ENCODE data around the gene NRP2.

Gene NRP2

DNA sequence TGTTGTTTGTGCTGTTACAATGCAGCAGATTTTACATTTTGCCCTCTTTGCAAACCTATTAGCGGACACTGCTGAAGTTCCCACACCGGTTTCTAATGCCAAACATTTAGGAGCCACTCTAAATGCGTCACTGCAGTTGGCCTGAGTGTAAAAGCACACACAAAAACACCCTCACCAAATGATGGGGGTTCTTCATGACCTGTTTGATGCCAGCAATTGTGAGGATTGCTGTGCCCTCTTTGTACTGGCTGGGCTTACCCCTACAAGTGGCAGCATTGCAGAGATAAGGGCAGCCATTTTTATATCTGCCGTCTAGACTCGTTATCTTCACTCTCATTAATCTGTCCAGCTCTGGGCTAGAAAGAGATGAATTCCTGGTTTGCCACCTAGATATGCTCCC, 85.3 kb downstream of the NRP2 start:
- no peak for ATAC-seq

DNA sequence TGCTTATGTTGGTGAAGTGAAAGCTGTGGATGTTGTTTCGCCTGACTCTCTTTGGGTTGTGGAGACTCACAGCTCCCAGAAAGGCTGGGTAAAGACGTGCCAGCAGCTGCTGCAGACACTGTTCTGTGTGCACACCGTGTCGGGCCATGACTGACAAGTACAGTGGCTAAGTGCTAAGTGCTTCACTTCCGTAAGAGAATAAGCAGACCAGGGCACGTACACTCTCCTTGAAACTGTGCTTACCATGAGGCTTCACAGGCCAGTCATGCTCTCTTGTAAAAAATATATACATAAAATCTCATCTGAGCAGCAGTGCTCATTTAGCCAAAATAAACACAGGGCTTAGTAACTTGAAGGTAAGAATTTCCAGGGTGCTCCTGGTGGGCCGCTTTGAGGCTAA, 86.0 kb downstream of the NRP2 start:
- ATAC-seq, result no peak
- TF ChIP-seq OSR1 (CRISPR knock-in tag; IDR thresholded peaks at IDR 0.05) (no peak), ZFP30 (CRISPR knock-in tag; IDR thresholded peaks at IDR 0.05) (no peak), ZC3H10 (CRISPR knock-in tag; IDR thresholded peaks at IDR 0.05) (no peak), ARNTL (CRISPR knock-in tag; IDR thresholded peaks at IDR 0.05; ENCODE audit: borderline replicate concordance, low read depth) (no peak), ZNF70 (CRISPR knock-in tag; IDR thresholded peaks at IDR 0.05) (no peak), ESRRG (CRISPR knock-in tag; IDR thresholded peaks at IDR 0.05) (no peak), ISL1 (CRISPR knock-in tag; IDR thresholded peaks at IDR 0.05) (no peak), TCF4 (CRISPR knock-in tag; IDR thresholded peaks at IDR 0.05; ENCODE audit: borderline replicate concordance) (no peak)
- TF ChIP-seq, protein P1, sequence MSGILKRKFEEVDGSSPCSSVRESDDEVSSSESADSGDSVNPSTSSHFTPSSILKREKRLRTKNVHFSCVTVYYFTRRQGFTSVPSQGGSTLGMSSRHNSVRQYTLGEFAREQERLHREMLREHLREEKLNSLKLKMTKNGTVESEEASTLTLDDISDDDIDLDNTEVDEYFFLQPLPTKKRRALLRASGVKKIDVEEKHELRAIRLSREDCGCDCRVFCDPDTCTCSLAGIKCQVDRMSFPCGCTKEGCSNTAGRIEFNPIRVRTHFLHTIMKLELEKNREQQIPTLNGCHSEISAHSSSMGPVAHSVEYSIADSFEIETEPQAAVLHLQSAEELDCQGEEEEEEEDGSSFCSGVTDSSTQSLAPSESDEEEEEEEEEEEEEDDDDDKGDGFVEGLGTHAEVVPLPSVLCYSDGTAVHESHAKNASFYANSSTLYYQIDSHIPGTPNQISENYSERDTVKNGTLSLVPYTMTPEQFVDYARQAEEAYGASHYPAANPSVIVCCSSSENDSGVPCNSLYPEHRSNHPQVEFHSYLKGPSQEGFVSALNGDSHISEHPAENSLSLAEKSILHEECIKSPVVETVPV (CRISPR knock-in tag; IDR thresholded peaks at IDR 0.05), result no peak
- TF ChIP-seq, protein P2, sequence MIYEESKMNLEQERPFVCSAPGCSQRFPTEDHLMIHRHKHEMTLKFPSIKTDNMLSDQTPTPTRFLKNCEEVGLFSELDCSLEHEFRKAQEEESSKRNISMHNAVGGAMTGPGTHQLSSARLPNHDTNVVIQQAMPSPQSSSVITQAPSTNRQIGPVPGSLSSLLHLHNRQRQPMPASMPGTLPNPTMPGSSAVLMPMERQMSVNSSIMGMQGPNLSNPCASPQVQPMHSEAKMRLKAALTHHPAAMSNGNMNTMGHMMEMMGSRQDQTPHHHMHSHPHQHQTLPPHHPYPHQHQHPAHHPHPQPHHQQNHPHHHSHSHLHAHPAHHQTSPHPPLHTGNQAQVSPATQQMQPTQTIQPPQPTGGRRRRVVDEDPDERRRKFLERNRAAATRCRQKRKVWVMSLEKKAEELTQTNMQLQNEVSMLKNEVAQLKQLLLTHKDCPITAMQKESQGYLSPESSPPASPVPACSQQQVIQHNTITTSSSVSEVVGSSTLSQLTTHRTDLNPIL (CRISPR knock-in tag; IDR thresholded peaks at IDR 0.05; ENCODE audit: low read depth), result no peak
- TF ChIP-seq, protein P3, sequence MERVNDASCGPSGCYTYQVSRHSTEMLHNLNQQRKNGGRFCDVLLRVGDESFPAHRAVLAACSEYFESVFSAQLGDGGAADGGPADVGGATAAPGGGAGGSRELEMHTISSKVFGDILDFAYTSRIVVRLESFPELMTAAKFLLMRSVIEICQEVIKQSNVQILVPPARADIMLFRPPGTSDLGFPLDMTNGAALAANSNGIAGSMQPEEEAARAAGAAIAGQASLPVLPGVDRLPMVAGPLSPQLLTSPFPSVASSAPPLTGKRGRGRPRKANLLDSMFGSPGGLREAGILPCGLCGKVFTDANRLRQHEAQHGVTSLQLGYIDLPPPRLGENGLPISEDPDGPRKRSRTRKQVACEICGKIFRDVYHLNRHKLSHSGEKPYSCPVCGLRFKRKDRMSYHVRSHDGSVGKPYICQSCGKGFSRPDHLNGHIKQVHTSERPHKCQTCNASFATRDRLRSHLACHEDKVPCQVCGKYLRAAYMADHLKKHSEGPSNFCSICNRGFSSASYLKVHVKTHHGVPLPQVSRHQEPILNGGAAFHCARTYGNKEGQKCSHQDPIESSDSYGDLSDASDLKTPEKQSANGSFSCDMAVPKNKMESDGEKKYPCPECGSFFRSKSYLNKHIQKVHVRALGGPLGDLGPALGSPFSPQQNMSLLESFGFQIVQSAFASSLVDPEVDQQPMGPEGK (CRISPR knock-in tag; IDR thresholded peaks at IDR 0.05; ENCODE audit: borderline replicate concordance), result no peak
- TF ChIP-seq, protein P4, sequence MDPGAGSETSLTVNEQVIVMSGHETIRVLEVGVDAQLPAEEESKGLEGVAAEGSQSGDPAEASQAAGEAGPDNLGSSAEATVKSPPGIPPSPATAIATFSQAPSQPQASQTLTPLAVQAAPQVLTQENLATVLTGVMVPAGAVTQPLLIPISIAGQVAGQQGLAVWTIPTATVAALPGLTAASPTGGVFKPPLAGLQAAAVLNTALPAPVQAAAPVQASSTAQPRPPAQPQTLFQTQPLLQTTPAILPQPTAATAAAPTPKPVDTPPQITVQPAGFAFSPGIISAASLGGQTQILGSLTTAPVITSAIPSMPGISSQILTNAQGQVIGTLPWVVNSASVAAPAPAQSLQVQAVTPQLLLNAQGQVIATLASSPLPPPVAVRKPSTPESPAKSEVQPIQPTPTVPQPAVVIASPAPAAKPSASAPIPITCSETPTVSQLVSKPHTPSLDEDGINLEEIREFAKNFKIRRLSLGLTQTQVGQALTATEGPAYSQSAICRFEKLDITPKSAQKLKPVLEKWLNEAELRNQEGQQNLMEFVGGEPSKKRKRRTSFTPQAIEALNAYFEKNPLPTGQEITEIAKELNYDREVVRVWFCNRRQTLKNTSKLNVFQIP (CRISPR knock-in tag; IDR thresholded peaks at IDR 0.05; ENCODE audit: borderline replicate concordance, low read depth), result no peak

More for the DNA sequence above, 85.3 kb downstream of the NRP2 start:
- TF ChIP-seq ARNTL (CRISPR knock-in tag; IDR thresholded peaks at IDR 0.05; ENCODE audit: borderline replicate concordance, low read depth), result no peak
- TF ChIP-seq RARB (CRISPR knock-in tag; IDR thresholded peaks at IDR 0.05), result no peak
- TF ChIP-seq, protein P1 (CRISPR knock-in tag; IDR thresholded peaks at IDR 0.05), result no peak
- TF ChIP-seq ZC3H10 (CRISPR knock-in tag; IDR thresholded peaks at IDR 0.05), result no peak
- TF ChIP-seq, protein P4 (CRISPR knock-in tag; IDR thresholded peaks at IDR 0.05; ENCODE audit: borderline replicate concordance, low read depth), result no peak
- no peak for TF ChIP-seq ZFP30 (CRISPR knock-in tag; IDR thresholded peaks at IDR 0.05)
- TF ChIP-seq, protein P2 (CRISPR knock-in tag; IDR thresholded peaks at IDR 0.05; ENCODE audit: low read depth), result no peak
- no peak for TF ChIP-seq CSDC2 (CRISPR knock-in tag; IDR thresholded peaks at IDR 0.05)
- TF ChIP-seq ZNF8 (CRISPR knock-in tag; IDR thresholded peaks at IDR 0.05), result no peak
- no peak for TF ChIP-seq SNAI2 (CRISPR knock-in tag; IDR thresholded peaks at IDR 0.05)
- TF ChIP-seq PPARA (CRISPR knock-in tag; IDR thresholded peaks at IDR 0.05; ENCODE audit: borderline replicate concordance), result no peak
- TF ChIP-seq, protein P5, sequence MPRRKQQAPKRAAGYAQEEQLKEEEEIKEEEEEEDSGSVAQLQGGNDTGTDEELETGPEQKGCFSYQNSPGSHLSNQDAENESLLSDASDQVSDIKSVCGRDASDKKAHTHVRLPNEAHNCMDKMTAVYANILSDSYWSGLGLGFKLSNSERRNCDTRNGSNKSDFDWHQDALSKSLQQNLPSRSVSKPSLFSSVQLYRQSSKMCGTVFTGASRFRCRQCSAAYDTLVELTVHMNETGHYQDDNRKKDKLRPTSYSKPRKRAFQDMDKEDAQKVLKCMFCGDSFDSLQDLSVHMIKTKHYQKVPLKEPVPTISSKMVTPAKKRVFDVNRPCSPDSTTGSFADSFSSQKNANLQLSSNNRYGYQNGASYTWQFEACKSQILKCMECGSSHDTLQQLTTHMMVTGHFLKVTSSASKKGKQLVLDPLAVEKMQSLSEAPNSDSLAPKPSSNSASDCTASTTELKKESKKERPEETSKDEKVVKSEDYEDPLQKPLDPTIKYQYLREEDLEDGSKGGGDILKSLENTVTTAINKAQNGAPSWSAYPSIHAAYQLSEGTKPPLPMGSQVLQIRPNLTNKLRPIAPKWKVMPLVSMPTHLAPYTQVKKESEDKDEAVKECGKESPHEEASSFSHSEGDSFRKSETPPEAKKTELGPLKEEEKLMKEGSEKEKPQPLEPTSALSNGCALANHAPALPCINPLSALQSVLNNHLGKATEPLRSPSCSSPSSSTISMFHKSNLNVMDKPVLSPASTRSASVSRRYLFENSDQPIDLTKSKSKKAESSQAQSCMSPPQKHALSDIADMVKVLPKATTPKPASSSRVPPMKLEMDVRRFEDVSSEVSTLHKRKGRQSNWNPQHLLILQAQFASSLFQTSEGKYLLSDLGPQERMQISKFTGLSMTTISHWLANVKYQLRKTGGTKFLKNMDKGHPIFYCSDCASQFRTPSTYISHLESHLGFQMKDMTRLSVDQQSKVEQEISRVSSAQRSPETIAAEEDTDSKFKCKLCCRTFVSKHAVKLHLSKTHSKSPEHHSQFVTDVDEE (CRISPR knock-in tag; IDR thresholded peaks at IDR 0.05), result no peak
- no peak for TF ChIP-seq OSR1 (CRISPR knock-in tag; IDR thresholded peaks at IDR 0.05)
- no peak for TF ChIP-seq GLIS3 (CRISPR knock-in tag; IDR thresholded peaks at IDR 0.05)
- TF ChIP-seq, protein P3 (CRISPR knock-in tag; IDR thresholded peaks at IDR 0.05; ENCODE audit: borderline replicate concordance), result no peak
- no peak for TF ChIP-seq ISL1 (CRISPR knock-in tag; IDR thresholded peaks at IDR 0.05)
- no peak for TF ChIP-seq ZNF70 (CRISPR knock-in tag; IDR thresholded peaks at IDR 0.05)
- no peak for TF ChIP-seq ZNF565 (CRISPR knock-in tag; conservative IDR thresholded peaks at IDR 0.05; ENCODE audit: low read depth)
